HG03280 (cell line): ENCODE data around the gene MAP3K21.
A peak's percentile ranks its signal among the peaks of the same experiment; 100 is the strongest.

ENCODE experiments used
- ATAC-seq: cut with Tn5 transposase; IDR thresholded peaks from one replicate; pipeline ENCODE4 v1.9.1; 2021; ENCODE audit warnings: mild to moderate bottlenecking, moderate library complexity; ENCODE audit not compliant: unreplicated experiment

MAP3K21 gene

DNA sequence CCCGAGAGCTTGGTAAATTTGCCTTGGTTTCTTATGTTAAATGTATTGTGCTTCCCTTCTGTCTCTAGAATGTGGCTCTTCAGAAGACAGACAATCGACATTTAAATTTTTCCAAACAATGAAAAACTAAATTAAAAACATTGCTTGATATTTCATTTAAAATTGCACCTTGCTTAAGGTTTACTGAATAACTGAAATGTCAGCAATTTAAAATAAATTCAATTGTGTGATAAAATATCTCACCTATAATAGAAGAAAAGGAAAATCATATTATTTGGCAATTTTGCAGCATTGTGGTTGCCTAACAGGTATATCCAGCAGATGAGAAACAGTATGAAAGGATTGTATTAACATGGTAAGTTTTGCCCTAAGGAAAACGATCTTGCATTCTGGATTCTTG lies 56.5 kb downstream of the MAP3K21 start:
- no peak for ATAC-seq

DNA sequence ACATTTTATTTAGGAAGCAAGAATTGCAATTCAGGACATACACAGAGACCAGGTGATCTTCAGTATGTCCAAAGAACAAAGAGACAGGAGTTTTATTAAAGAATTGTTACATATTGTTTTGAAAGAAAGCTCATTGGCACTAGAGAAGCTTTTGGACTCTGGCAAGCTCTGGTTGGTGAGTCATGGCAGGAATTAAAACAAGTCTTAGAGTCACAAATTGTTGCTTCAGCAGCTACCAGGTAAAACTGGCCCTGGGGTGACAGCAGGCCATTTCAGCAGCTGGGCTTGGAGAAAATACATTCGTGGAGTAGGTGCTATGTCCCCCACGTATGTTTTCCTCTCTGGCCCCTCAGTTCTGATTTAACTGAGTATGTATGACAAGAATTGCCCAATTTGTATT lies 58.8 kb downstream of the MAP3K21 start:
- ATAC-seq, result no peak

DNA sequence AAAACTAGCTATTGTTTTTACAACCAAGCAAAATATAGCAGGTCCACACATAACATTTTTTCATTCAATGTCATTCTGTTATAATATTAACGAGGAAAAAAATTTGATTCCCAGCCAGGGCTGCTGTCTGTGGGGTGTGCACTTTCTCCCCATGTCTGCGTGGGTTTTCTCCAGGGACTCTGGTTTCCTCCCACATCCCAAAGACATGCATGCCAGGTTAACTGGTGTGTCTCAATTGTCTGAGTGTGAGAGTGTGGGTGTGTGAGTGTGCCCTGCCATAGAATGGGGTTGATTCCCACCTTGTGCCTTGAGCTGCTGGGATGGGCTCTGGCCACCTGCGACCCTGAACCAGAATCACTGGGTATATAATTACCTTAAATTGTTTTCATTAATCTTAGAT lies 60.1 kb downstream of the MAP3K21 start:
- no peak for ATAC-seq

DNA sequence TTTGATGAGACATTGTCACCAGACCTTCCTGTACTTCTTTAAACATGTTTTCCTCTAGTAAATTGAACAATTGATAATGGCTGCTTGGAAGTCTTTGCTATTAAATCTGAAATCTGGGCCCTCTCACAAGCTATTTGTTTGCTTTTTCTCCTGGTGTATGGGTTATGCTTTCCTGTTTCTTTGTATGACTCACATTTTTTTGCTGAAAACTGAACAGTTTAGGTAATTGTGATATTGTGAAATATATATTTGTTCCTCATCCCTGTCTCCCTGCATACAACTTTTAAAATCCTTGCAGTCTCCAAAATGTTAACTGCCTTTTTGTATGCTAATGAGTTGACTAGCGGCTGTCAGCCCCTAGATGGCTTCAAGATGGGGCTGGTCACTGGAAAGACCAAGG lies 61.6 kb downstream of the MAP3K21 start:
- no peak for ATAC-seq

DNA sequence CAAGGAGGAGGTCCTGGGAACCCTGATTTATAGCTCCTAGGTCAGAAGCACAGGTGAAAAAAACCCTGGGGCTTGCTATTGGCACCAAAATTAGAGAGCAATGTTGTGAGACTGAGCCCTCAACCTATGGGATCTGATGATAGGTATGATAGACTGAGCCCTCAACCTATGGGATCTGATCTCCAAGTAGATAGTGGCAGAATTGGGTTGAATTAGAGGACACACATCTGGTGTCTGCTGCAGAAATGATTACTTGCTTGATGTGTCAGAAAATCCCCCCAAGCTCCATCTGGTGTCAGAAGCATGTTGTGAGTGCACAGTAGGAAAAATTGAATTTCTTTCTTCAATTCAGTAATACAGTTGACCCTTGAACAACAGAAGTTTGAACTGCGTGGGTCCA lies 62.4 kb downstream of the MAP3K21 start:
- no peak for ATAC-seq

DNA sequence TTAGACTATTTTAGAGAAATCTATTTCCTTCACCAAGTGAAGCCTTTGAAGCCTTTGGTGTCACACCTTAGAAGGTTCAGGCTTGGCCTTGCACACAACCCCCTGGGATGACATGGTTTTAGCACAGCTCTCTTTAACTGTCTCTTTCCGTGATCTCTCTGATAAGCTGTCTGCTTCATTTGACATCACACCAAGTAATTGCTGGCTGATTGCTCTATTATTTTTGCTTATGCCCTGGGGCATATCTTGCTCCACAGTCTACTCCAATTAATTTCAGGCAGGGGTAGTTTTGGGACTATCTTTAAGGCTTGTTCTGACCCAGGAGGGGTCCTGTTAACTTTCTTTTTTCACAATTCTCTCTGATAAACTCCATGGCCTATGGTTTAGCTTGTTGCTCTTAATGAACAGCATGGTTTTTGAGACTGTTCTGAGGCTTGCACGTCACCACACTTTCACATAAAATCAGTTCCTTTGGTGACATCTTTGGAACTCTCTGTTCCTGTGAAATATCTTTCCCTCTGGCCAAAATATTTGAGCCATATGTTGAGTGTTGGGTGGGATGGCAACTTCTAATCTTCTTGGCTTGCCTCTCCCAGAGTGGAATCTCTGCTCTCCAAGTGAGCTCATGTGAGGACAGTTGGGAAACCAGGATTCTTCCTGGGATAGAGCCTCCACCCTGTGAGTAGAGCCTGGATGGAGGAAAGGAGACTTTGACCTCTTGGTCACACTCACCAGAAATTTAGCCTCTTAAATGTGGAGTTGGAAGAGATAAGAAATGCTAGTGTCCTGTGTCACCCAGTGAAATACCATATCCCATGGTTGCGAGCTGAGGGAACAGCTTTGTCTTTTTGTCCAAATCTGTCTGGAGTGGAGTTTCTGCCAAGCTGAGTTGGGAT lies 63.6 kb downstream of the MAP3K21 start:
- no peak for ATAC-seq

DNA sequence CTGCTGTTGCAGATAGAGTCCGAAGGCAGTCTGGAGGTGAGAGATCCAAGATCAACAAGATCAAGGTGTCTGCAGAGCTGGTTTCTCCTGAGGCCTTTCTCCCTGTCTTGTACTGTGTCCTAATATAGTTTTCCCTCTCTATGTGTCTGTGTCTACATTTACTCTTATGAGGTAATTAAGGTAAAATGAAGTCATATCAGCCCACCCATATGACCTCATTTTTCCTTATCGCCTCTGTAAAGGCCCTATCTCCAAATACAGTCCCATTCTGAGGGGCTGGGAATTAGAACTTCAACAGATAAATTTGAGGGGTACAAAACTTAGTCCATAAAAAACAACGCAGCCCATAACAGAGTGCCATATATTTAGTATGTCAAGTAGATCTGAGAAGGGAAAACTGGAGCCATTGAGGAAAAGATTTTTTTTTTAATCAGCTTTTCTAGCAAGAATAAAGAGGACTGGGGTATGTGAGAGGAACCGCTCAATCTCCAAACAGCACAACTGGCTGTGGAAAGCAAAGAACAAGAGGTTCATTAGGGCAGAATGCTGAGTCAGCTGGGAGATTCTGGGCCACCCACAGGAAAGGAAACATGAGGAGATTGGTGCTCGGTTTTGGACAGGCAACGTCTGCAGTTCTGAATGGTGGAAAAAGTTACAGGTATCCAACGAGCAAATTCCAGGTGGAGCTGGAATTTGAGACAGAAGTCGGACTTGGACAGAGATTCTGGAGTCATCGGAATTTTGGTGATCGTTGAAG lies 65.7 kb downstream of the MAP3K21 start:
- no peak for ATAC-seq

DNA sequence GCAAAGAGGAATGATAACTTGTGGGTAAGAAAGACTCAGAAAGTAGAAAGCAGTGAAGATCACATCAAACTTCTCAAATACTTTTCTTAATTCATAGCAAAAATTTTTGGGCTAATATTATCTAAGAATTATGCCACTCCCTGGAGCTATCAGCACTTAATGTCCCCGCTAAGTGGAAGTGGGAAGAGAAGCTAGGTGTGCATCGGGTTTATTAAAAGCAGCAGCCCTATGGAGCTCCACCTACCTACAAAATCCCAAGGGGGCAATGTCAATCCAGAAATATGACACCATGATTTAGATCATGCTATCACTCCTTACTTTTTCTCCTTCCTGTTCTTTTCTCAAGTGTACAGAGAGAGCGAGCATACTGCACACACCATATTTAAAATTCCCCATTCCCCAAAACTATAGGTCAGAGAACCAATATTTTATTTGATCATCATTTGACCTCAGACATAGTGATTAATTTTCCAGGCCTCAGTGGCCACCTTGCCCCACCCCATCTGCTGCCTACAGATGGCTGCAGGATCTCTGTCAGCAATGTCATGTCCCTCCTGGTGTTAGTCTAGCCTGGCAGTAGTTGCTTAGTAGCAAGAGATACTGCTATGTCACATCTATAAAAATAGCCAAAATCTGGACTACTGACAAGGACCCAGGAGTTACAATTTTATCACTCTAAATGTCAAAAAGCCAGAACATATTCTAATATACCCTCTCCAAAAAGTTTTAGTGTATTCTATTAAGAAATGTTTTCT lies 66.6 kb downstream of the MAP3K21 start:
- ATAC-seq, result no peak

DNA sequence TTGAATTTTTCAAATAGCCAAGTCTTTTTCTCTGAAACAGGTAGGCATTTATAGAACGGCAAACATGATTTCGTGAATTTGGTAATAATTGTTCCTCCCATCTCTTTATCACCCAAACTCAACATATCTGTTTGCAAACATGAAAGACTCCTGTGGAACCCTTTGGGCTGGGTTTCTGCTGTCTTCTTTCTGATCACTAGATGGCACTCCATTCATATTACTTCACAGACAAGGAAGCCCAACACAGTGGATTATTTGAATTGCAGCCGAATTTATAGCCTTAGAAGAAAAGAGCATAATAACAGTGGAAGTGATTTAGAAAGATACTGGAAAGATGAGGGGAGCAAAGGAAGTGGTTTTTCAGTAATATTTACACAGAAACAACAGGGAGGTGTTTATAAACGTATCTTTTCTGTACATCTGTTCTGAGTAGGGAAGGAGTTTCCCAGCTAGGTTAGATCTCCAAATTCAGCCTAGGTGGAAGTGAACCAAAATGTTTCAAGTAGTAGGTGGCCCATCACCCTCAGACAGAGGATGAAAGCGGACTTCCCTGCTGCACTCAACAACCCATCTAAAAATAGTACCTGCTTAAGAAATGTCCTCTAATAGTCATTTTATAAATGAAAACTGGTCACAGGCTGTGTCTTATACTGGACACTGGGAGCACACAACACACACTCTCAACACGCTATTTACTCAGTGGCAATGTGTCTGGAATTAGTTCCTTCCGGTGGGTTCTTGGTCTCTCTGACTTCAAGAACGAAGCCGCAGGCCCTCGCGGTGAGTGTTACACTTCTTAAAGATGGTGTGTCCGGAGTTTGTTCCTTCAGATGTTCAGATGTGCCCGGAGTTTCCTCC lies 67.6 kb downstream of the MAP3K21 start:
- peak; percentile 58 for ATAC-seq

DNA sequence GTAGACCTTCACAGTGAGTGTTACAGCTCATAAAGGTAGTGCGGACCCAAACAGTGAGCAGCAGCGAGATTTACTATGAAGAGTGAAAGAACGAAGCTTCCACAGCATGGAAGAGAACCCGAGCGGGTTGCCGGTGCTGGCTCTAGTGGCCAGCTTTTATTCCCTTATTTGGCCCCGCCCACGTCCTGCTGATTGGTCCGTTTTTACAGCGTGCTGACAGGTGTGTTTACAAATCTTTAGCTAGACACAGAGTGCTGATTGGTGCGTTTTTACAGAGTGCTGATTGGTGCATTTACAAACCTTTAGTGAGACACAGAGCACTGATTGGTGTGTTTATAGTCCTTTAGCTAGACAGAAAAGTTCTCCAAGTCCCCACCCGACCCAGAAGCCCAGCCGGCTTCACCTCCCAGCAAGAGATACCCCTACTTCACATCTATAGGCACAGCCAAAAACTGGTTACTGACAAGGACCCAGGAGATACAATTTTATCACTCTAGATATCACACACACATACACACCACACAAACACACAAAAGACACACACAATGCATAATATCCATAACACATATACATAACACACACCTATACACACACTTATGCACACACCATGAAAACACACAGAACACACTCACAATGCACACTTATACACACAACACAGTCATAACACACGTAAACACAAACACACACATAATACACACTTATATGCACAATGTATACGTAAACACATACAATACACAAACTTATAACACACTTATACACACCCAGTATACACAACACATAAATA lies 68.5 kb downstream of the MAP3K21 start:
- no peak for ATAC-seq

DNA sequence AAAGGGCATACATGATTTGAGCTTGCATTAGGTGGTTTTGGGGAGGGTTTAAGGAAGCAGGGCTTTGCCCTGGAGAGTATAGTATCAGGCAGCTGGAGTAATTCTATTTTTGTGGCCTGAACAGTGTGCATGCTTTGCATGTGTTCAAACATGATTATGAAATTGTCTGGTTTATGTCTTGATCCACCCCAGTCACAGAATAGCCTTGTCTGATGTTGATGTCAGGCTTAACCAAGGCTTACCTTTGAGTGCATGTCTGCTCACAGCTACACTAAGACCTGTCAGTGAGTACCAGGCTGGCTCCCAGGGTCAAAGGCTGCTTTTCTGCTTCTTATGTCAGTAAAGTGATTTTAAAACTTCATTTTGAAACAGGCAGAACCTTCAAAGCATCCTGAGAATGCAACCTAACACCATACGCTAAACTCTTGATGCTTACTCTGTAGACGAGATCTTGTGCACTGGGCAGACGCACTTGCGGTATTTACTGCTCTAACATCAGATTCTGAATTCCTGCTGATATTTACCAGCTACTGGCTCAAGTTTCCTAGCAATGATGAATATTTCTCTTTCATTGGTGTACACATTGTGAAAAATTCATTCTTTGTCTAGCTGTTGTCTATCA lies 78.9 kb downstream of the MAP3K21 start:
- no peak for ATAC-seq

DNA sequence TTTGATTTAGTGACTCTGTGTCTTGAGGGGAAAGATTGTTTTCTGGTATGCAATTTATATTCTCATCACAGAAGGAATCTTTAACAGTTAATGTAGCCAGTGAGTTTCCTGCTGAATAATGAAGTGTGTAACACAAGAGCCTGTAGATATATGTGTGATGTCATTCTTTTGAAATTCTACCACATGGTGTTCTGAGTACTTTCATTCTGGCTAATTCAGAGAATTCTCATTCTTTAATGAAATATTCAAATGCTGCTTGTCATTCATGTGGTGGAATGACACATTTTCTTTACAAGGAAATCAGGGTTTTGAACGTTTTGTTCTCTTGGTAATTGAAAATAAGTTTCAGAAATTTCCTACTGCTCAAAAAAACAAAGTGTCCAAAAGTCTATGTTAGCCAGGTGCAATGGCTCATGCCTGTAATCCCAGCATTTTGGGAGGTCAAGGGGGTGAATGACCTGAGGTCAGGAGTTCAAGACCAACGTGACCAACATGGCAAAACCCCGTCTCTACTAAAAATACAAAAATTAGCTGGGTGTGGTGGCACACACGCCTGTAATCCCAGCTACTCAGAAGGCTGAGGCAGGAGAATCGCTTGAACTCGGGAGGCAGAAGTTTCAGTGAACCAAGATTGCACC lies 79.6 kb downstream of the MAP3K21 start:
- no peak for ATAC-seq

DNA sequence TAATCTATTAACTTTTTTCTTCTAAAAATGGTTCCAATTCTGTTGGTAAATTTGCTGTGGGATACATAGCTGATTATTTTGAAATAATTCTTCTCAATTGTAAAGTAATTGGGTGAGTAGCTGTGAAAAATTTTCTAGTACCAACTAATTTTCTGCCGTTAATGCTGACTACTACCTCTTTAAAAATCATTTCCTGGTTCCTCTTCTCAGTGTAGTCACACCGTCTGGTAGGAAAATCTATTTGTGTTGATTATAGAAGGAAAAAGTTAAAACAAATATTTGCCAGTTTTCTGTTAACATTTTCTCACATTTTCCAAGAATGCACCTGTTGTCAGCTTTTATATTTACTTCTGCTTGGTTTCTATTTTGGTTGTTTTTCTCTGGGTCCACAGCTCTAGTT lies 82.0 kb downstream of the MAP3K21 start:
- ATAC-seq, result no peak

DNA sequence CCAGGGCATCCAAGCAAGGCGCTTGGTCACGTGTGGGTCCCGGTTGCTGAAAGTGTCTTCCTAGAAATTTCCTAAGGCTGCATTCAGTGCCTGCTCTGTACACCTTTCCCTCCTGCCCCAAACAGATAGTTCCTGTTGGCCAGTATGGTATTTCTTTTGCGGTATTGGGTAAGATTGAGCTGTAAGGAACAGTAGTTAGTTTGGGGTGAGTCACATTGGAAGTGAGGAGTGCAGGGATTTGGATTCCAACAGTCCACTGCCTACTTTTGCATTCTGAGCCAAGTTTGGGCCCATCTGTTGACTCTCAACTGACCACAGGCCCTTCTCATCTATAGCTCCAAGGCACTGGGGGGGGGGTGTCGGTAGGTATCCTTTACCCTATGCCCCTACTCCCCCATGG lies 83.4 kb downstream of the MAP3K21 start:
- no peak for ATAC-seq

DNA sequence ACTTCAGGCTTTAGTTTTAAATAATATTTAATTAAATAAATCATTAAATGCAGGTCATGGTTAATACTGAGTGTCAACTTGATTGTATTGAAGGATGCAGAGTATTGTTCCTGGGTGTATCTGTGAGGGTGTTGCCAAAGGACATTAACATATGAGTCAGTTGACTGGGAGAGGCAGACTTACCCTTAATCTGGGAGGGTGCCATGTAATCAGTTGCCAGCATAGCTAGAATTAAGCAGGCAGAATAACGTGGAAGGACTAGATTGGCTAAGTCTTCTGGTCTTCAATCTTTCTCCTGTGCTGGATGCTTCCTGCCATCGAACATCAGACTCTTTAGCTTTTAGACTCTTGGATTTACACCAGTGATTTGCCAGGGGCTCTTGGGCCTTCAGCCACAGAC lies 85.3 kb downstream of the MAP3K21 start:
- ATAC-seq, result no peak

DNA sequence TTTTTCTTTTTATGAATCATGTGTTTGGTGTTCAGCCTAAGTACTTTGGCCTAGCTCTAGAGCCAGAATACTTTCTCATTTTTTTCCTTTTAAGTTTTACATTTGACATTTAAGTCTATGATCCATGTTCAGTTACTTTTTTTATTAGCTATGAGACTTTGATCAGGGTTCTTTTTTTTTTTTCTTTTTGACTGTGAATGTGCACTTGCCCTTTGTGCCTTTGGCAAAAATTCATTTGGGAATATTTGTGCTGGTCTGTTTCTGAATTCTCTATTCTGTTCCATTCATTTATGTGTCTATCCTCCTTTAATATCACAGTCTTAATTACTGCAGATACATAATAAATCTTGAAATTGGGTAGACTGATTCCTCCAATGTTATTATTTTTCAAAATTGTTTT lies 93.8 kb downstream of the MAP3K21 start:
- ATAC-seq, result no peak

DNA sequence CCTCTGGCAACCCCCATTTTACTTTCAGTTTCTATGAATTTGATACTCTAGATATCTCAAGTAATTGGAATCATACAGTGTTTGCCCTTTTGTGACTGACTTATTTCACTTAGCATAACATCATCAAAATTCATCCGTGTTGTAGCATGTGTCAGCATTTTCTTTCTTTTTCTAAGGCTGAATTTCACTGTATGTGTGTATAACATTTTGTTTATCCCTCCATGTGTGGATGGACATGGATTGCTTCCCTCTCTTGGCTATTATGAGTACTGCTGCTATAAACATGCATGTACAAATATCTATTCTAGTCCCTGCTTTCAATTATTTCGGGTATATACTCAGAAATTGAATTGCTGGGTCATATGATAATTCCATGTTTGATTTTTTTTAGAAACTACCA lies 97.3 kb downstream of the MAP3K21 start:
- ATAC-seq, result no peak

DNA sequence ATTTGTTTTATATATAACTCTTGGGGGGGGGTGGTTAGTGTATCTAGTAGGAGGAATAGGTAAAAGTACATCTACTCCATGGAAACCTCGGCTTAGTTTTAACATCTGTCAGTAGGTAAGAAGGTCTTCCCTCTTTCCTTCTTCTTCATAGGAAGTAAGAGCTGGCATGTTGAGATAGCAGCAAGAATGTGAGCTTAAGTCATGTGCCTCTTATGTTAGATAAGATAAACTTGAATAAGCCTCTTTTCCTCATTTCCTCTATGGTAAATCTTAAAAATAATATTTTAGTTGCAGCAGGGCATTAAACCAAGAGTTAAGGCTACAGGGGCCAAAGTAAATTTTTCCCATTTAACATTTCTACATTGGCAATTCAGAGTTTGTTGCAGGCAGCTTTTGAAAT lies 100.4 kb downstream of the MAP3K21 start:
- no peak for ATAC-seq
